Esophagus squamous epithelium (tissue), 4 donors: Measurements from ENCODE around the gene DLX6.

Experiments
- POLR2A ChIP-seq, 4 donors: fragments of 450-650 bp; IDR thresholded peaks; one replicate each; pipeline ENCODE4 v1.6.1; 2017; ENCODE audit warnings: antibody characterized with exemption in 4 of 4, mild to moderate bottlenecking in 4 of 4, moderate library complexity in 3 of 4
- TF ChIP-seq, protein P1 (sequence below), 6 experiments: fragments of 450-650 bp in 4 of 6; fragments of 200-600 bp in 2 of 6; sonication (generic) in 2 of 6; IDR thresholded peaks; one replicate each; pipeline ENCODE4 v1.5.1; 2016 to 2019; ENCODE audit warnings: antibody characterized with exemption in 6 of 6, mild to moderate bottlenecking in 4 of 6, moderate library complexity in 4 of 6

DNA sequence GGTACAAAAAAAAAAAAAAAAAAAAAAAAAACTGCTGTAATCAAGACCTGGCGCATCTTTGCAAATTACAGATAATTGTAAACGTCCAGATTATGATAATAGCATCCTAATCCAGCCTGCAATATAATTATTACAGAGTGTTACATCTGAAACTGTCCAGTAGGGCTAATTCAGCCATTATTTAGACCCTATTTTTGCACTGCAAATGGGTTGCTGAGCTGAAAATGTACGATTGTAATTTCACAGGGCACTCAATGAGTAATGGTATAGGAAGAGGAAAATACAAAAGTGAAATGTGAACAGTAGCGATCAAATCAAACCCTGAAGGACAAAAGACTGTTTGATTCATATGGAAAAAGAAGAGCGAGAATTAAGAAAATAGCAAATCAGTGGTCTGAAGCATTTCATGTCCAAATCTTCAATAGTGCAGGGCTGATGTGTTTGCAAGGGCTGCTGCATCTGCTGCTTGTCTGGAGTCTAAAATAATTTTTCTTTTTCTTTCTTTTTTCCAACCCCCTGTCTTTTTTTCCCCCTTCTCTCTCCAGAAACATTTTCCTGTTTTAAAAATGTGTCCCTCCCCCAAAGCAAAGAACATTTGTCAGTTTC, 8.9 kb downstream of the DLX6 start:
- TF ChIP-seq, protein P1, sequence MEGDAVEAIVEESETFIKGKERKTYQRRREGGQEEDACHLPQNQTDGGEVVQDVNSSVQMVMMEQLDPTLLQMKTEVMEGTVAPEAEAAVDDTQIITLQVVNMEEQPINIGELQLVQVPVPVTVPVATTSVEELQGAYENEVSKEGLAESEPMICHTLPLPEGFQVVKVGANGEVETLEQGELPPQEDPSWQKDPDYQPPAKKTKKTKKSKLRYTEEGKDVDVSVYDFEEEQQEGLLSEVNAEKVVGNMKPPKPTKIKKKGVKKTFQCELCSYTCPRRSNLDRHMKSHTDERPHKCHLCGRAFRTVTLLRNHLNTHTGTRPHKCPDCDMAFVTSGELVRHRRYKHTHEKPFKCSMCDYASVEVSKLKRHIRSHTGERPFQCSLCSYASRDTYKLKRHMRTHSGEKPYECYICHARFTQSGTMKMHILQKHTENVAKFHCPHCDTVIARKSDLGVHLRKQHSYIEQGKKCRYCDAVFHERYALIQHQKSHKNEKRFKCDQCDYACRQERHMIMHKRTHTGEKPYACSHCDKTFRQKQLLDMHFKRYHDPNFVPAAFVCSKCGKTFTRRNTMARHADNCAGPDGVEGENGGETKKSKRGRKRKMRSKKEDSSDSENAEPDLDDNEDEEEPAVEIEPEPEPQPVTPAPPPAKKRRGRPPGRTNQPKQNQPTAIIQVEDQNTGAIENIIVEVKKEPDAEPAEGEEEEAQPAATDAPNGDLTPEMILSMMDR (IDR thresholded peaks at IDR 0.05): no peak
- TF ChIP-seq POLR2A (IDR thresholded peaks at IDR 0.05): no peak
